GM23338 (cell line): Measurements from ENCODE around the gene C18orf54. TPM values are rescaled to one million over a fixed set of nuclear protein-coding genes. Genes with fewer than 3 reads are reported as not detected.

Experiments used
- ATAC-seq: fragments of 200-7000 bp; cut with Tn5 transposase; 3 replicates; pipeline ENCODE4 v1.9.1; 2020
- DNase-seq: peaks from one replicate; pipeline ENCODE4 v3.0.0-alpha.2; 2015; ENCODE audit warnings: low spot score
- H2AFZ ChIP-seq: fragments of 200-600 bp; sonication (generic); 2 replicates; pipeline ENCODE4 v1.8.0; 2016; ENCODE audit warnings: antibody characterized with exemption, mild to moderate bottlenecking, moderate library complexity
- H3F3A ChIP-seq: fragments of 200-600 bp; sonication (generic); replicated peaks from 2 replicates; pipeline ENCODE4 v1.8.0; 2017; ENCODE audit warnings: antibody characterized with exemption, mixed run types, low read depth
- H3K27ac ChIP-seq: fragments of 200-600 bp; sonication (generic); 2 replicates; pipeline ENCODE4 v1.6.1; 2016; ENCODE audit warnings: low read depth
- H3K27me3 ChIP-seq: fragments of 200-600 bp; sonication (generic); 2 replicates; pipeline ENCODE4 v1.8.0; 2016; ENCODE audit warnings: mild to moderate bottlenecking, mixed run types, moderate library complexity; ENCODE audit not compliant: insufficient read depth
- H3K36me3 ChIP-seq: fragments of 200-600 bp; sonication (generic); 2 replicates; pipeline ENCODE4 v1.8.0; 2016; ENCODE audit warnings: mild to moderate bottlenecking; ENCODE audit not compliant: insufficient read depth
- H3K4me1 ChIP-seq: fragments of 200-600 bp; sonication (generic); 2 replicates; pipeline ENCODE4 v1.8.0; 2016; ENCODE audit warnings: mild to moderate bottlenecking, moderate library complexity; ENCODE audit not compliant: insufficient read depth
- H3K4me2 ChIP-seq: fragments of 200-600 bp; sonication (generic); 2 replicates; pipeline ENCODE4 v1.7.1; 2017; ENCODE audit warnings: mixed run types
- H3K4me3 ChIP-seq: fragments of 200-600 bp; sonication (generic); 2 replicates; pipeline ENCODE4 v1.6.1; 2016; ENCODE audit warnings: mixed run types
- H3K79me2 ChIP-seq: fragments of 200-600 bp; sonication (generic); replicated peaks from 2 replicates; pipeline ENCODE4 v1.8.0; 2017; ENCODE audit warnings: mild to moderate bottlenecking; ENCODE audit not compliant: insufficient read depth
- H3K9me2 ChIP-seq: fragments of 200-600 bp; sonication (generic); 2 replicates; pipeline ENCODE4 v1.8.0; 2017; ENCODE audit not compliant: insufficient read depth
- H4K20me1 ChIP-seq: fragments of 200-600 bp; sonication (generic); replicated peaks from 2 replicates; pipeline ENCODE4 v1.8.0; 2017; ENCODE audit warnings: mild to moderate bottlenecking; ENCODE audit not compliant: insufficient read depth
- H3K27ac Mint-ChIP-seq: 2 replicates; pipeline ENCODE4 v1.8.0; 2020; ENCODE audit warnings: inconsistent platforms, mild to moderate bottlenecking, moderate library complexity, mixed read lengths
- H3K27me3 Mint-ChIP-seq: 3 replicates; pipeline ENCODE4 v1.8.0; 2022; ENCODE audit warnings: low read depth, mild to moderate bottlenecking, moderate library complexity, mixed read lengths, inconsistent platforms; ENCODE audit not compliant: insufficient read depth, poor library complexity
- H3K36me3 Mint-ChIP-seq: 3 replicates; pipeline ENCODE4 v1.8.0; 2021; ENCODE audit warnings: low read depth, mild to moderate bottlenecking, inconsistent platforms, moderate library complexity, mixed read lengths
- H3K4me1 Mint-ChIP-seq: 3 replicates; pipeline ENCODE4 v1.8.0; 2020; ENCODE audit warnings: mild to moderate bottlenecking, inconsistent platforms, mixed read lengths
- H3K4me3 Mint-ChIP-seq: 3 replicates; pipeline ENCODE4 v1.8.0; 2021; ENCODE audit warnings: moderate library complexity, mild to moderate bottlenecking, inconsistent platforms, mixed read lengths
- H3K9me3 Mint-ChIP-seq: 3 replicates; pipeline ENCODE4 v1.8.0; 2020; ENCODE audit warnings: moderate library complexity, mild to moderate bottlenecking, inconsistent platforms, mixed read lengths
- CREB1 ChIP-seq: fragments of 250-450 bp; sonication (Bioruptor Pico); IDR thresholded peaks from 2 replicates; pipeline ENCODE4 v1.5.0; 2020; ENCODE audit warnings: low read depth, mild to moderate bottlenecking, moderate library complexity
- EZH2phosphoT487 ChIP-seq: fragments of 200-600 bp; sonication (generic); IDR thresholded peaks from one replicate; pipeline ENCODE4 v1.8.1; 2018; ENCODE audit warnings: antibody characterized with exemption; ENCODE audit not compliant: unreplicated experiment
- JUNB ChIP-seq: IDR thresholded peaks from one replicate; pipeline ENCODE4 v1.6.1; 2016; ENCODE audit warnings: antibody characterized with exemption; ENCODE audit not compliant: unreplicated experiment
- REST ChIP-seq: IDR thresholded peaks from one replicate; pipeline ENCODE4 v1.6.1; 2018; ENCODE audit warnings: antibody characterized with exemption; ENCODE audit not compliant: unreplicated experiment
- STAT1 ChIP-seq: IDR thresholded peaks from one replicate; pipeline ENCODE4 v1.6.1; 2016; ENCODE audit warnings: antibody characterized with exemption; ENCODE audit not compliant: unreplicated experiment
- ZNF114 ChIP-seq: fragments of 250-450 bp; sonication (Bioruptor Pico); IDR thresholded peaks from 2 replicates; pipeline ENCODE4 v1.5.0; 2020; ENCODE audit warnings: mild to moderate bottlenecking, moderate library complexity
- ZNF331 ChIP-seq: fragments of 250-450 bp; sonication (Bioruptor Pico); IDR thresholded peaks from 2 replicates; pipeline ENCODE4 v1.5.0; 2020; ENCODE audit warnings: low read depth, mild to moderate bottlenecking, moderate library complexity
- polyA plus RNA-seq: library from polyadenylated mRNA; unstranded; fragments of >200 nt; fragmentation: Nextera tagmentation; extraction: Ambion mirVana; gene quantifications from 2 replicates; pipeline ENCODE4 v1.2.1, GENCODE V29; 2016
- total RNA-seq: library from RNA; depleted of rRNA; stranded (reverse); fragments of >200 nt; shearing (Covaris generic); gene quantifications from 2 replicates; pipeline ENCODE4 v1.2.3, GENCODE V29; 2014

C18orf54 gene
- total and polyA plus RNA-seq, 2 experiments from 2014 or later = 13.9 to 29.6 TPM

DNA sequence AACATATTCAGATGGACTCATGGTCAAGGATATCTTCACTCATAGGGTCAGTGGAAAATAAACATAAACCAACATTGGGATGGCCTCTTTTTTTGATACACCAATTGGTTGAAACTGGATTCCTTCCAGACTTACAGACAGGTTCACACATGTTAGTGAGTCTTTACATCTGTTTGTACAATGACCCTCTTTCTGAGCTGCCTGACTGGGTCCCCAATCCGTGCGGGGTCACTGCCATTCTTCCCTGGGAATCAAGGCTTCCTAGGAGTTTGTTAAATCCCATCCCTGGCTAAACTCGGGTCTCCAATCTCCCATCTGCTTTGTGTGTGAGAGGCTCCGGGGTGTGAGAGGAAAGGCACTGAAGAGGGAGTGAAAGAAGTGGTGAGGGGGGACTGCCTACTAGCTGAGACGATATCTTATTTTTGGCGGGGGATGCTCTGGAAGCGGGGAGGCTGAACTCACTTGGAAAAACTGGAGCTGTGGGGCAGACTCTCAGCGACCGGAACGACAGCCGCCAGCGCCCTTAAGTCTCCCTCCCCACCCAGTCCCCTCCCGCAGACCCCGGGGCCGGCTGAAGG, 535 bp upstream of the C18orf54 start:
- TF ChIP-seq JUNB = no peak
- no peak for TF ChIP-seq ZNF331 (CRISPR knock-in tag)
- H3K27me3 ChIP-seq = no peaks in the 10 kb centered on the region
- peaks cover 14% of the 10 kb centered on the region for H3K36me3 ChIP-seq
- Mint-ChIP-seq H3K27ac (peak overlapping the region; percentile 91), H3K36me3 (peaks cover 17% of the 10 kb centered on the region; the same call in 2 of the 3 replicates), H3K9me3 (peaks cover 2% of the 10 kb centered on the region; the same call in 2 of the 3 replicates), H3K27me3 (peaks cover 13% of the 10 kb centered on the region), H3K4me1 (peaks cover 14% of the 10 kb centered on the region), H3K4me3 (peak overlapping the region; percentile 100)
- peaks cover 20% of the 10 kb centered on the region for H3K79me2 ChIP-seq
- no peaks in the 10 kb centered on the region for H4K20me1 ChIP-seq
- H3F3A ChIP-seq = no peaks in the 10 kb centered on the region
- peak overlapping the region; percentile 93 for H2AFZ ChIP-seq
- H3K4me2 ChIP-seq = peak overlapping the region; percentile 82
- peaks cover 8% of the 10 kb centered on the region; the same call in 1 of the 2 replicates for H3K4me1 ChIP-seq
- DNase-seq (no peak), ATAC-seq (peak; percentile 10)
- no peaks in the 10 kb centered on the region for H3K9me2 ChIP-seq
- peak overlapping the region; percentile 71 for H3K4me3 ChIP-seq
- H3K27ac ChIP-seq = peak overlapping the region; percentile 40; the same call in 1 of the 2 replicates

- Mint-ChIP-seq H3K36me3 (peaks cover 18% of the 10 kb centered on the region; the same call in 2 of the 3 replicates), H3K27me3 (peaks cover 13% of the 10 kb centered on the region), H3K27ac (peak overlapping the region; percentile 95; the same call in 1 of the 2 replicates), H3K4me1 (peaks cover 14% of the 10 kb centered on the region), H3K9me3 (no peaks in the 10 kb centered on the region; the same call in 2 of the 3 replicates), H3K4me3 (peak overlapping the region; percentile 100)
- H3K27ac ChIP-seq = peak overlapping the region; percentile 75; the same call in 1 of the 2 replicates
- H3K4me1 ChIP-seq = peaks cover 8% of the 10 kb centered on the region; the same call in 1 of the 2 replicates
- peaks cover 16% of the 10 kb centered on the region for H3K36me3 ChIP-seq
- H3K4me2 ChIP-seq = peak overlapping the region; percentile 87
- H3K27me3 ChIP-seq = no peaks in the 10 kb centered on the region
- DNase-seq (no peak), ATAC-seq (peak; percentile 50)
- no peaks in the 10 kb centered on the region for H3F3A ChIP-seq
- TF ChIP-seq CREB1 (no peak), ZNF114 (CRISPR knock-in tag) (no peak), STAT1 (no peak), REST (no peak), EZH2phosphoT487 (no peak)
- H3K9me2 ChIP-seq = no peaks in the 10 kb centered on the region
- H3K4me3 ChIP-seq = peak overlapping the region; percentile 71
- peaks cover 20% of the 10 kb centered on the region for H3K79me2 ChIP-seq
- H4K20me1 ChIP-seq = no peaks in the 10 kb centered on the region
- peak overlapping the region; percentile 90 for H2AFZ ChIP-seq
Observed at GRCh38 chr18:54358495-54359040, 862 bp downstream of the C18orf54 start.
